ENCODE measurements around the gene PHLPP1. TPM values are rescaled to one million over a fixed set of nuclear protein-coding genes. Genes with fewer than 3 reads are reported as not detected.

Gene PHLPP1
- total and polyA plus RNA-seq, 2 donors from 2014 or later, result 2.9 to 13.0 TPM

DNA sequence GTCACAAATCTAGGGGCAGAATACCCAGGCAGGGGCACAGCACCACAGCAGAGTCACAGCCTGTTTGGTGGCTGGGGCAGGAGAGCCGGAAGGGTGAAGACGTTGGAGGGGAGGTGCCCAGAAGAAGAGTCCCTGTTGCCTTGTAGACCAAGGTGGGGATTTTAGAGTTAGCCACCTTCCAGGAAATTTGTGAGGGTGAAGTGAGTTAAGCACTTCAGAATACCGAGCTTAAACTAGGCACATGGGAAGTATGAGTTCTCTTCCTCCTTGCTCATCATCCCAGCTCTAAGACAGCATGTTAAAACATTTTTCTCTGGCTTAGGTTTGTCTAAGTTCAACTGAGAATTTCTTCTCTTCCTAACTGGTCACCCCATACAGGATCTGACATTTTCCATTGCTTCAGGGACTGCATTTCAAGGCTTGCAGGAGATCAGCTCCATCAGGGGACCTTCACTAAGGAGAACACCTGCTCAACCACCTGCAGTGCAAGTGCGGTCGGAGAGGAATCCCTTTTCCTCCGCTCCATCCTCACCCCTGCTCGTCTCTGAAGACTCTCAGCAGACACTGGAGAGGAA, 26.5 kb upstream of the PHLPP1 start:
- H3K4me1 ChIP-seq (ENCODE audit: control insufficient read depth in 2 of 3, insufficient read depth in 2 of 3, low read depth in 1 of 3, low read length in 3 of 3), result no peaks in the 10 kb centered on the region
- H3K27ac ChIP-seq (ENCODE audit: low read depth in 2 of 2, low read length in 2 of 2), result no peak overlapping the region
- TF ChIP-seq, protein P1, sequence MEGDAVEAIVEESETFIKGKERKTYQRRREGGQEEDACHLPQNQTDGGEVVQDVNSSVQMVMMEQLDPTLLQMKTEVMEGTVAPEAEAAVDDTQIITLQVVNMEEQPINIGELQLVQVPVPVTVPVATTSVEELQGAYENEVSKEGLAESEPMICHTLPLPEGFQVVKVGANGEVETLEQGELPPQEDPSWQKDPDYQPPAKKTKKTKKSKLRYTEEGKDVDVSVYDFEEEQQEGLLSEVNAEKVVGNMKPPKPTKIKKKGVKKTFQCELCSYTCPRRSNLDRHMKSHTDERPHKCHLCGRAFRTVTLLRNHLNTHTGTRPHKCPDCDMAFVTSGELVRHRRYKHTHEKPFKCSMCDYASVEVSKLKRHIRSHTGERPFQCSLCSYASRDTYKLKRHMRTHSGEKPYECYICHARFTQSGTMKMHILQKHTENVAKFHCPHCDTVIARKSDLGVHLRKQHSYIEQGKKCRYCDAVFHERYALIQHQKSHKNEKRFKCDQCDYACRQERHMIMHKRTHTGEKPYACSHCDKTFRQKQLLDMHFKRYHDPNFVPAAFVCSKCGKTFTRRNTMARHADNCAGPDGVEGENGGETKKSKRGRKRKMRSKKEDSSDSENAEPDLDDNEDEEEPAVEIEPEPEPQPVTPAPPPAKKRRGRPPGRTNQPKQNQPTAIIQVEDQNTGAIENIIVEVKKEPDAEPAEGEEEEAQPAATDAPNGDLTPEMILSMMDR (IDR thresholded peaks at IDR 0.05; ENCODE audit: borderline replicate concordance, extremely low read depth, insufficient read depth), result no peak
- peaks cover 0 to 11% (median 0%) of the 10 kb centered on the region in 3 donors for H3K9me3 ChIP-seq (ENCODE audit: control insufficient read depth in 2 of 3, insufficient read depth in 1 of 3, low read length in 3 of 3)
- H3K9ac ChIP-seq (ENCODE audit: low read length in 3 of 3), result no peak overlapping the region
- H3K27me3 ChIP-seq (ENCODE audit: control insufficient read depth, insufficient read depth, low read length), result no peaks in the 10 kb centered on the region
- H3K4me3 ChIP-seq (ENCODE audit: low read length in 3 of 3), result no peak overlapping the region
- H3K36me3 ChIP-seq (ENCODE audit: control insufficient read depth in 2 of 3, insufficient read depth in 3 of 3, low read length in 3 of 3), result no peaks in the 10 kb centered on the region
- DNase-seq (no peak), FAIRE-seq (no peak)
- intact Hi-C loops (cut with DNase I), result no loop called here

GRCh38 chr18:62690236-62690815, 25.0 kb upstream of the PHLPP1 start:
- Histone ChIP-seq H3K36me3 (ENCODE audit: control insufficient read depth in 2 of 3, insufficient read depth in 3 of 3, low read length in 3 of 3) (no peaks in the 10 kb centered on the region), H3K4me1 (ENCODE audit: control insufficient read depth in 2 of 3, insufficient read depth in 2 of 3, low read depth in 1 of 3, low read length in 3 of 3) (no peaks in the 10 kb centered on the region), H3K27ac (ENCODE audit: low read depth in 2 of 2, low read length in 2 of 2) (no peak overlapping the region), H3K27me3 (ENCODE audit: control insufficient read depth, insufficient read depth, low read length) (no peaks in the 10 kb centered on the region), H3K9ac (ENCODE audit: low read length in 3 of 3) (no peak overlapping the region), H3K4me3 (ENCODE audit: low read length in 3 of 3) (no peak overlapping the region), H3K9me3 (ENCODE audit: control insufficient read depth in 2 of 3, insufficient read depth in 1 of 3, low read length in 3 of 3) (peaks cover 0 to 11% (median 0%) of the 10 kb centered on the region in 3 donors)
- DNase-seq (no peak), FAIRE-seq (no peak)
- intact Hi-C loops (cut with DNase I), result no loop called here
- TF ChIP-seq, protein P1 (IDR thresholded peaks at IDR 0.05; ENCODE audit: borderline replicate concordance, extremely low read depth, insufficient read depth), result no peak

GRCh38 chr18:62693659-62694058, 21.7 kb upstream of the PHLPP1 start:
- H3K36me3 ChIP-seq (ENCODE audit: control insufficient read depth in 2 of 3, insufficient read depth in 3 of 3, low read length in 3 of 3), result no peaks in the 10 kb centered on the region
- intact Hi-C loops (cut with DNase I), result no loop called here
- no peak overlapping the region for H3K9ac ChIP-seq (ENCODE audit: low read length in 3 of 3)
- H3K4me1 ChIP-seq (ENCODE audit: control insufficient read depth in 2 of 3, insufficient read depth in 2 of 3, low read depth in 1 of 3, low read length in 3 of 3), result no peaks in the 10 kb centered on the region
- DNase-seq, result no peak
- H3K27ac ChIP-seq (ENCODE audit: low read depth in 2 of 2, low read length in 2 of 2), result no peak overlapping the region
- H3K27me3 ChIP-seq (ENCODE audit: control insufficient read depth, insufficient read depth, low read length), result no peaks in the 10 kb centered on the region
- FAIRE-seq, result no peak
- H3K9me3 ChIP-seq (ENCODE audit: control insufficient read depth in 2 of 3, insufficient read depth in 1 of 3, low read length in 3 of 3), result peaks cover 0 to 10% (median 0%) of the 10 kb centered on the region in 3 donors
- H3K4me3 ChIP-seq (ENCODE audit: low read length in 3 of 3), result no peak overlapping the region
- TF ChIP-seq, protein P1 (IDR thresholded peaks at IDR 0.05; ENCODE audit: borderline replicate concordance, extremely low read depth, insufficient read depth), result no peak

Measured in kidney (tissue), 14 donors.